ENCODE data around the gene MAPKAPK3.

MAPKAPK3 gene

GRCh38 chr3:50630394-50630793, 13.4 kb downstream of the MAPKAPK3 start:
- no peak for DNase-seq

DNA sequence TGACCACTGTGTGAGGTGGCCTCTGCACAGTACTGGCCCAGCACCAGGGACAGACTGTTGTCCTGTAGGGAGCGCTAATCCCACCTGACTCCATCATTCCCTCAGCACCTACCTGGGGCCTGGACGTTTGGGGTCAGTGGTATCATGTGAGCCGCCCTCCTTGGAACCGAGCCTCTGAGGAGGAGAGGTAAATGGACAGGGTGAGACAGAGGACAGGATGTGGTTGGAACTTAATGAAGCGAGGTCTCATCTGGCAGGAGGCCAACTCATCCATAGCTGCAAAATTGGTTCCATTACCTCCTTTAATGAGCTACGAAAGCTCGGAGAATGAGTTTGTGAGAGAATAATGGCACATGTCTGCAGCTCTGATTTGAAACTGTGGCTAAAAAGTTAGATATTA, 13.9 kb downstream of the MAPKAPK3 start:
- DNase-seq: no peak

- no peak for DNase-seq
Measured at GRCh38 chr3:50632450-50632849, 15.5 kb downstream of the MAPKAPK3 start.

GRCh38 chr3:50633230-50633790, 16.4 kb downstream of the MAPKAPK3 start:
- DNase-seq: no peak

DNA sequence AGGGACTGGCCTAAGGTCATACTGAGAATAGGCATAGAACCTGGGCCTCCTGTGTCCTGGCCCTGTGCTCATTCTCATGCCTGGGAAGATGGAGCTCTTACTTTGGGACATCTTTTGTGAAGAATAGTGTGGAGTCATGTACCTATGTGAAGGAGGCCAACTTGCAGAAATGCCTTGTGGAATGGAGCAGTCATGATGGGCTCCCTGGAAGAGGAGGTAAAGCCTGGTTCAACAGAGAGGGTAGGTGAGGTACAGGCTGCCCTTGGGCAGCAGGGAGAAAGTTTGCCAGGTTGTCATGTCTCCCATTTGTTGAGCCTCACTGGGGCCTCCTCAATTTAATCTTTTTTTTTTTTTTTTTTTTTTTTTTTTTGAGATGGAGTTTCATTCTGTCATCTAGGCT, 18.1 kb downstream of the MAPKAPK3 start:
- no peak for DNase-seq

GRCh38 chr3:50637011-50637410, 20.1 kb downstream of the MAPKAPK3 start:
- DNase-seq: no peak

- no peak for DNase-seq
Measured at GRCh38 chr3:50637945-50638344, 21.0 kb downstream of the MAPKAPK3 start.

- no peak for DNase-seq
Measured at GRCh38 chr3:50639055-50639494, 22.1 kb downstream of the MAPKAPK3 start.

DNA sequence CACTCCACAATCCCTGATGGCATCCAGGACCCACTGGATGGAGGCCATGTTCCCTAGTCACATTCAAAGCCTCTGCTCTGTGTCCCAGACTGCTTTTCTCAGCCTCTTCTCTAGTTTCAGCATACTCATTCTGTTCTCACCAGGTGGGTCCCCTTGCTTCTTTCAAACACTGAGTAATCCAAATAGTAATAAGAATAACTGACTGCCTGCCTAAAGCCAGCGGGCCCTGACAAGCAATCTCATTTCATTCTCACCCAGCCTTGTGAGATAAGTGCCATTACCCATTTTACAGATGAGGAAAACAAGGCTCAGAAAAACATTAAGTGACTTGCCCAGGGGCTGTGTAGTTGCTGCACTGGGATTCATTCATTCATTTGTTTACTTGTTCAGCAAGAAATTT, 25.4 kb downstream of the MAPKAPK3 start:
- no peak for DNase-seq

GRCh38 chr3:50644561-50644960, 27.6 kb downstream of the MAPKAPK3 start:
- DNase-seq: no peak

- no peak for DNase-seq
Measured at GRCh38 chr3:50645378-50645777, 28.4 kb downstream of the MAPKAPK3 start.

DNA sequence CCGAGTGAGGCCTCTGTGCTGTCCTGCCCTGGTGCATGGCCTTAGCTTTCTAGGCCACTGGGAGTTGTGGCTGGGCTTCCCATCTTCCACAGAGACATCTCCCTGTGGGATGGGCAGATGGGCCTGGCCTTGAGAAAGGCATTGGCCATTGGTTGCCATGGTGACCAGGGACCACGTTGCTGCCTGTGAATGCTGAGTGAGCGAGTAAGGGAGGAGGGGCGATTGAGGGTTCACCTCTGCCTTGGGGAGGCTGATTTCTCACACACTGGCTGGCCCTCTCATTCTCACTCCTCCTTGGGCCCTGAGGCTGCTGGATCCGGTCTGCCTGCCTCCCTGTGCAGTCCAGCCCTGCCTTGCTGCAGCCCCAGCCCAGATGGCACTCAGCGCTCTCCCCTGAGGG, 31.4 kb downstream of the MAPKAPK3 start:
- DNase-seq: no peak

DNA sequence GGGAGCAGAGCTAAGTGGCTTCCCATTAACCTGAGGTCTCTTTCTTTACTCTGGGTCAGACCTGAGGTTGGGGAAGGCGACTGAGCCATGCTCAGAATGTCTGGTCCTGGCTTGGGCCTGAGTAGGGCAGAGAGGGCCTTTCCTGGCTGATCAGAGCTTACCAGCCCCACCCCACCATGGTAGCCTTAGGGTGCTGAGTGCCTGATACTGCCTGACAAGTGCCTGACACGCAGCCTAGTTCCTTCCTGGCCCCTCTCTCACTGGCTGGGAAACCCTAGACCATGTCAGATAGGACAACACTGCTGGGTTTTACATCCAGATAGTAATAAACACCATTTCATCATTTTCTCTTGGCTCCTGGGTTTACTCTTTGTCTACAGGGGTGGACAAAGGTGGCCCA, 32.0 kb downstream of the MAPKAPK3 start:
- DNase-seq: no peak

DNA sequence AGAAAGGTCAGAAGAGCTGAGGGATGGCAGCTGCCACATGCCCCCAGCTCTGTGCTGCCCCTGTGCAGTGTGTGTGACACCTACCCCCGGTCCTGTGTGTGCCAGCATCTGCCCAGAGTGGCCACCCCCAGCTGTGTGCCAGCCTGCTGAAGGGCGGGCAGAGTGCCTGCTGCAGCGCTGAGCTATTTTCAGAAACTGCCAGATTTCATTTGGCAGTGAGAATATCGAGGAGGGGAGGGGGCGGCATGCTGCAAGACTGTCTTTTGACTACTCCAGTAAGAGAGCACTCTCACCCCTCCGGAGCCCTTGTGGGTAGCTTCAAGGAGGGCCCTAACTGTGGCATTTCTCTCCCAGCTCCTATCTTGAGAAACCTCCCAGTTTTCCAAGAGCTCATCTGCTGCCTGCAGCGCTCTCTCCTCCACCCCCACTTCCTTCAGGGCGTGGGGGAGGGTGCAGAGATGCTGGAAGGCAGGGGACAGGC, 32.5 kb downstream of the MAPKAPK3 start:
- DNase-seq: no peak

GRCh38 chr3:50650018-50650417, 33.1 kb downstream of the MAPKAPK3 start:
- DNase-seq: no peak

DNA sequence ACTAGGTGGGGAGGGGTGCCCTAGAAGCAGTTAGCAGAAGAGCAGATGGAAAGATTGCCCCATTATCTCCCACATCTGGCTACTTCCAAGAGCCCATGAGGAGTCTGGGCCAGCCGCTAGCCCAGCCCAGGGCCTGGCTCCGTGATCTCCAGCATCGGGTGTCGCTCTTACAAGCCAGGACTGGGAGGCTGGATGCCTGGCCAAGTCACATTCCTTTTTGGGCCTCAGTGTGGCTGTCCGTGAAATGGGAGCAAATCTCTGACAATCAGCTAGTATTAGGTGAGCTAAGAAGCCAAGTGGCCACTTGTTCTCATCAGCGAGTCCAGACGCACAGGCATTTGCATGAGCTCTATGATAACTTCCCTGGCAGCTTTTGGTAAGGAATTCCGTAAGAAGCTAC, 34.5 kb downstream of the MAPKAPK3 start:
- no peak for DNase-seq

DNA sequence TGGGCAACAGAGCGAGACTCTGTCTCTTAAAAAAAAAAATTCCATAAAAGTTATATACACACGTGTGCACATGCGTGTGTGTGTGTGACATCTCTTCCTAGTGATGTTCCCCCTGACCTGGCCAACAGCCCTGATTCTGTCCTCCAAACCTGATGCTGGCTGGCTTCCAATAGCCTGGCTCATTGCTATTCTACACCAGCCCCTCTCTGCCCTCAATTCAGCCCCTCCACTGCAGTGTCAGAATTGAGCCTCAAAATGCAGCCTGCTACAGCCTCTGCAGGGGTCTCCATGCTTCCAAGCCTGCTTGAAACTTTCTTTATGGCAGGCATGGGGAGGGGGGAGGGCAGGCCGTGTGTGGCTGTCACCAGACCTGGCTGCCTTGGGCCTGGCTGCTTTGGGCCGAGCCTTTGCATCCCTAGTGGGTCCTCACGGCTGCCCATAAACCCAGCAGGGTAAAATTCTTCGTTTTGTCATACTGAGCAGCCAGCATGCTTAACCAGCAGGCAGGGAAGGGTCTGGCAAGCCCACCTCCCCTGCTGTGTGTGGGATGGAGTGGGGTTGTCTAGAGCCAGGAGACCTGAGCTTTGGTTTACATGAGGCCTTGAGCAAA, 35.1 kb downstream of the MAPKAPK3 start:
- no peak for DNase-seq

DNA sequence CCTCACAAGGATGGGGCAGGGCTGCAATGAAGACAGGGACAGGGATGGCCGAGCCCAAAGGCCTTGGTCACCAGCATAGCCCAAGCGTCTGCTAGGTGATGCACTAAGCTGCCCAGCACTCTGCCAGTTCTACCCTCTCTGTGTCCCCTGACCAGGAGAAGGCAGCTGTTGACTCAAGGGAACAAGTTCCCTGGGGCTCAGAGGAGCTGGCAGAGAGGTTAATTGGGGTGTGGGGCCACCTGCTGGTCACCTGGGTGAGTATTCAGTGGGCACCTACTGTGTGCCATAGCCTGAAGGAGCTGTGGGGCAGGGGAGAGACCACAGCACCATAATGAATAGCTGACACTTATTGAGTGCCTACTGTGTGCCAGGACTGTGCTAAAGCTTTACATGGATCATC, 35.8 kb downstream of the MAPKAPK3 start:
- DNase-seq: peak; percentile 75

GRCh38 chr3:50653937-50654595, 37.1 kb downstream of the MAPKAPK3 start:
- no peak for DNase-seq

DNA sequence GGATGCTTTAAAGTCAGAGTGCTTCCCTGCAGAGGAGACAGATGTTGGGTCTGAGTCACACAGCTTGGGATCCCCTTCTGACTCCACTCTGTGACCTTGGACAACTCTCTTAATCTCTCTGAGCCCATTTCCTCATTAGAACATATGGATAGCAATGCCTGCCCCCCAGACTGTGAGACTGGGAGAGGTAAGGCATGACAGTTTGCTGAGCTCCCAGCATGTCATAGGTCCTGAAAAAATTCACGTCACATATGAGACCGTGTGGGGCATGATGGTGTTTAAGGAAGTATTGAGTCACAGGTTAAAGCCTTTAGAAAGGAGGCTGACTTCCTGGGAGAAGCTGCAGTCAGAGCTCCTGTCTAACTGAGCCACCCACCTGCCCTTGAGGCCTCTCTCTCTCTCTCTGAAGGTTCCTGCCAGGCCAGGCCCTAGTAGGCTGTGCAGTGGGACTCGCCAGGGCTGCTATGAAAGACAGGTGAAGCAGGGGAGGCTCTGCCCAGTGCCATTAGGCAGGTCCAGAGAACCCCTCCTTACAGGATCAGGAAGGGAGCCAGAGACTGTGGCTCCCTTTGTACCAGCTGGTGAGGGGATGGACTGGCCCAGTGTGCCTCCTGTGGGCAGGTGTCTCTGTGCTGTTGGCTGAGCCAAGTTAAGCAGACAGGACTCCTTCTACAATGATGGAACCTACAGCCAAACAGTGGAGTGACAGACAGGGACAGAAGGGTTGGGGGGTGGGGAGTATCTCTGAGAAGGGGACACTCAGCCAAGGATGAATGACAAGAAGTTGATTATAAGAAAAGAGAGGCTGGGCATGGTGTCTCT, 38.3 kb downstream of the MAPKAPK3 start:
- DNase-seq: no peak

GRCh38 chr3:50656417-50657195, 39.7 kb downstream of the MAPKAPK3 start:
- no peak for DNase-seq

DNA sequence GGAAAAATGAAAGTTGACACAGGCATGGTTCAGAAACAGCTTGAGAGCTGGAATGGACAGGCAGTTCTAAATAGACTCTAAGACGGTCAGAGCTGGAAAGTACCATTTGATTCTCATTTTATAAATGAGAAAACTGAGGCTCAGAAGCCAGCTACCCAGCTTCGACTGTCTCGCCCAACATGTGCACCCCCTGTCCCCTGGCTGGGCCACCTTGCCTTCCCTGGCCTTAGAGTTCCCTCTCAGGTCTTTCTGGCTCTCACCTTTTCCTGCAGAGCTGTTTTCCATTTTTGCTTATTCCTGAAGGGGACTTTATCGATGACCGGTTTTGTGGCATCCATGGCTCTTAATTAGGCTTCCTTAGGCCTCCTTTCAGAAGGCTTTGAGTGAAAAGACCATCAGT, 40.5 kb downstream of the MAPKAPK3 start:
- no peak for DNase-seq

DNA sequence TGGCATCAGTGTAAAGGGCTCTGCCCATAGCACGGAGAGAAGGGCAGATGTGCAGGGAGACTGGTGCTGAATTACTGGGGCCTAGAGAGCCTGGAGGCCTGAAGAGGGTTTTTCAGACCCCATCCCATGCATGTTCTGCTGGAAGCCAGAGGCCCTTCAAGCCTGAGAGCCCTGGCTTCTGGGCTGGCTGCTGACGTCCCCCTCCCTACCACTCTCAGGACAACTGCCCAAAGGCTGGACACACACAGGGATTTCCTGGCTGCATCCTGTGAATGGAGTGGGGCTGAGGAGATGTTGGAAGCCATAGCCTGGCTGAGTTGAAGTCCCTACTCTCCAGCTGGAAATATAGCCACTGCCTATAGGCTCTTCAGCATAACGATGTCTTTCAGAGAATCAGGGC, 40.9 kb downstream of the MAPKAPK3 start:
- DNase-seq: no peak
